Spleen (tissue), 11 donors: Measurements from ENCODE around the gene TNNT1. TPM values are rescaled to one million over a fixed set of nuclear protein-coding genes. Genes with fewer than 3 reads are reported as not detected.

Experiments used
- DNase-seq: peaks from one replicate; pipeline ENCODE4 v3.0.0-alpha.2; 2020
- H3K27ac ChIP-seq, 8 donors: fragments of 200-600 bp; sonication (generic) in 7 of 8; 1 replicate in 4 of 8; 2 replicates in 4 of 8; pipeline versions ENCODE4 v1.5.0 to v1.8.0; 2016 to 2021; ENCODE audit warnings: inconsistent platforms in 4 of 8, mild to moderate bottlenecking in 4 of 8, moderate library complexity in 1 of 8
- H3K27me3 ChIP-seq, 7 donors: fragments of 200-600 bp; sonication (generic) in 6 of 7; replicated peaks in 1 of 7; 1 replicate in 4 of 7; 2 replicates in 3 of 7; pipeline versions ENCODE4 v1.5.0 to v1.8.0; 2016 to 2021; ENCODE audit warnings: inconsistent platforms in 3 of 7, mild to moderate bottlenecking in 1 of 7
- H3K36me3 ChIP-seq, 6 donors: fragments of 200-600 bp; sonication (generic) in 5 of 6; 1 replicate in 4 of 6; 2 replicates in 2 of 6; pipeline versions ENCODE4 v1.5.0 to v1.8.0; 2016 to 2021; ENCODE audit warnings: inconsistent platforms in 2 of 6
- H3K4me1 ChIP-seq, 6 donors: fragments of 200-600 bp; sonication (generic) in 5 of 6; 1 replicate in 3 of 6; 2 replicates in 3 of 6; pipeline versions ENCODE4 v1.5.0 to v1.8.0; 2016 to 2021; ENCODE audit warnings: inconsistent platforms in 3 of 6
- H3K4me3 ChIP-seq, 8 donors: fragments of 200-600 bp; sonication (generic) in 7 of 8; 1 replicate in 4 of 8; 2 replicates in 4 of 8; pipeline versions ENCODE4 v1.5.0 to v1.8.0; 2016 to 2021; ENCODE audit warnings: inconsistent platforms in 4 of 8, mild to moderate bottlenecking in 4 of 8, moderate library complexity in 2 of 8
- H3K9me3 ChIP-seq, 8 donors: fragments of 200-600 bp; sonication (generic) in 7 of 8; 1 replicate in 4 of 8; 2 replicates in 4 of 8; pipeline versions ENCODE4 v1.5.0 to v1.8.0; 2016 to 2021; ENCODE audit warnings: inconsistent platforms in 4 of 8
- CTCF ChIP-seq, 11 experiments: fragments of 200-600 bp in 7 of 11; fragments of 450-650 bp in 4 of 11; sonication (generic) in 4 of 11; IDR thresholded peaks in 8 of 11; conservative IDR thresholded peaks in 3 of 11; 1 replicate in 7 of 11; 2 replicates in 4 of 11; pipeline versions ENCODE4 v1.4.0 to v1.8.0; 2016 to 2021; ENCODE audit warnings: antibody characterized with exemption in 11 of 11, inconsistent platforms in 4 of 11, mild to moderate bottlenecking in 1 of 11
- POLR2A ChIP-seq, 3 donors: fragments of 450-650 bp; IDR thresholded peaks; one replicate each; pipeline ENCODE4 v1.5.1; 2017; ENCODE audit warnings: antibody characterized with exemption in 3 of 3, mild to moderate bottlenecking in 1 of 3
- POLR2AphosphoS5 ChIP-seq, 3 donors: sonication (generic); formaldehyde crosslinking; IDR thresholded peaks; one replicate each; pipeline ENCODE4 v1.5.1; 2017; ENCODE audit warnings: antibody characterized with exemption in 3 of 3
- WGBS, 5 donors: extraction: QIAGEN DNeasy Blood & Tissue Kit in 3 of 5; methylation state at CpG; one replicate each; pipeline versions ENCODE4 v1.1.5 to v1.1.7; 2013 to 2018; 5-methylcytosine and 5-hydroxymethylcytosine counted together
- intact Hi-C: fragments of 100-400 bp; cut with DNase I; formaldehyde crosslinking; loops from one replicate; pipeline ENCODE4 v1.15.0; 2023; ENCODE audit warnings: low total_unique reads
- polyA plus RNA-seq, 3 donors: library from polyadenylated mRNA; stranded (reverse); fragments of 200-250 nt; gene quantifications; one replicate each; pipeline ENCODE4 v1.2.1, GENCODE V29; 2013
- total RNA-seq, 7 donors: library from RNA; depleted of rRNA in 3 of 7; stranded (reverse); fragments of >200 nt in 3 of 7; fragmentation: NEBNext Ultra II Directional in 4 of 7; extraction: Animal tissue kit (Norgen Biotek cat#: 25700) in 4 of 7; gene quantifications; one replicate each; pipeline versions ENCODE4 v1.1.0 to v1.2.1, GENCODE V29; 2016 to 2021
- donor health status: healthy with polysubstance abuse.
- donor health status: DM: no; HTN: no; CAD: no; lungs with moderate emphysema.
- donor health status: DM: no; HTN: no; CAD: no.
- donor health status: Bipolar disorder and iron deficiency.
- donor health status: healthy.
- donor health status: DM: no; HTN: no; CAD: no.
- donor health status: DM: yes; HTN: yes; CAD: no.

TNNT1 gene
- total and polyA plus RNA-seq, 10 donors: 0.26 to 6.2 (median 1.5) TPM; not detected in 3

- no peak for DNase-seq
- WGBS, 5 donors: 85 to 95% (median 90%) methylated on average over 18 to 23 of the region's 23 CpGs
- intact Hi-C loops: no loop called here
Measured at GRCh38 chr19:55096061-55096701, 52.8 kb downstream of the TNNT1 start.

GRCh38 chr19:55095260-55096060 is 53.5 kb downstream of the TNNT1 start:
- H3K4me3 ChIP-seq: no peak overlapping the region
- peaks cover 5 to 30% (median 26%) of the 10 kb centered on the region in 6 donors for H3K4me1 ChIP-seq
- WGBS, 5 donors: 87 to 93% (median 90%) methylated on average over 16 to 23 of the region's 23 CpGs
- DNase-seq: no peak
- H3K36me3 ChIP-seq: peaks cover 0 to 85% (median 61%) of the 10 kb centered on the region in 6 donors
- no peak overlapping the region for H3K27ac ChIP-seq
- no peaks in the 10 kb centered on the region for H3K9me3 ChIP-seq
- H3K27me3 ChIP-seq: no peaks in the 10 kb centered on the region
- intact Hi-C loops: no loop called here
- TF ChIP-seq CTCF (IDR thresholded peaks at IDR 0.05 in 8 of 11, conservative IDR thresholded peaks at IDR 0.05 in 3 of 11) (no peak), POLR2A (IDR thresholded peaks at IDR 0.05) (no peak), POLR2AphosphoS5 (IDR thresholded peaks at IDR 0.05) (no peak)

More at GRCh38 chr19:55096061-55096701, 52.8 kb downstream of the TNNT1 start:
- no peaks in the 10 kb centered on the region for H3K9me3 ChIP-seq
- peak in 1 of 3 donors; percentile 9 for TF ChIP-seq POLR2AphosphoS5 (IDR thresholded peaks at IDR 0.05)
- TF ChIP-seq CTCF (IDR thresholded peaks at IDR 0.05 in 8 of 11, conservative IDR thresholded peaks at IDR 0.05 in 3 of 11): no peak
- TF ChIP-seq POLR2A (IDR thresholded peaks at IDR 0.05): no peak
- peaks cover 5 to 36% (median 26%) of the 10 kb centered on the region in 6 donors for H3K4me1 ChIP-seq
- H3K4me3 ChIP-seq: no peak overlapping the region
- no peak overlapping the region for H3K27ac ChIP-seq
- H3K36me3 ChIP-seq: peaks cover 0 to 85% (median 60%) of the 10 kb centered on the region in 6 donors
- H3K27me3 ChIP-seq: no peaks in the 10 kb centered on the region

- no peak for DNase-seq
- Histone ChIP-seq H3K27ac (no peak overlapping the region), H3K4me3 (no peak overlapping the region), H3K9me3 (no peaks in the 10 kb centered on the region), H3K27me3 (no peaks in the 10 kb centered on the region), H3K36me3 (peaks cover 0 to 85% (median 62%) of the 10 kb centered on the region in 6 donors), H3K4me1 (peaks cover 5 to 24% (median 21%) of the 10 kb centered on the region in 6 donors)
- TF ChIP-seq POLR2AphosphoS5 (IDR thresholded peaks at IDR 0.05) (peak in 1 of 3 donors; percentile 34), CTCF (IDR thresholded peaks at IDR 0.05 in 8 of 11, conservative IDR thresholded peaks at IDR 0.05 in 3 of 11) (no peak)
- WGBS, 5 donors: 86 to 94% (median 92%) methylated on average over 28 to 32 of the region's 32 CpGs
- intact Hi-C loops: no loop called here
Measured at GRCh38 chr19:55094456-55095259, 54.3 kb downstream of the TNNT1 start.
